ENCODE results near the gene JMJD4. TPM values are rescaled to one million over a fixed set of nuclear protein-coding genes. Genes with fewer than 3 reads are reported as not detected.

The JMJD4 gene
- total and polyA plus RNA-seq, 4 donors: 9.4 to 23.0 (median 15.6) TPM

DNA sequence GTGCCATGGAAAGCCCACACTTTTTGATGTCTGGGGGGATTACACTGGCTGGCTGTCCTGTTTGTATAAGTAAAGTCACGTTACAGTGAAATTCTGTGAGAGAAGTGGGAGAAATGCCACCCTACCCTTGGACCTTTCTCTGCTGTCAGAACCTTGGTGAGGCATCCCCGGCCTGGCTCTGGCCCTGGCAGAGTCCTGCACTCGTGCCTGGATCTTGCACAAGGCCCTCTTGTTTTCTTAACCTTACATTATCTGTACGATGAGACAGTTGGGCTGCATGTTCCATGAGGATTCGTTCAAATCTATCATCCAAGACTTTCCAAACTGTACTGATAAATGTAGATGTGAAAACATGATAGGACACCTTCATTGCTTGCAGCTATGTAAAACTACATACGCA, 11.6 kb upstream of the JMJD4 start:
- Histone ChIP-seq H3K27me3 (ENCODE audit: control insufficient read depth in 3 of 3, insufficient read depth in 3 of 3, low read length in 2 of 3) (no peaks in the 10 kb centered on the region), H3K27ac (ENCODE audit: low read depth in 1 of 2, low read length in 1 of 2) (no peak overlapping the region), H3K9me3 (ENCODE audit: control insufficient read depth in 4 of 4, insufficient read depth in 3 of 4, low read length in 3 of 4) (no peaks in the 10 kb centered on the region), H3K4me3 (no peak overlapping the region), H3K4me1 (ENCODE audit: control insufficient read depth in 5 of 5, insufficient read depth in 5 of 5, low read length in 5 of 5) (peaks cover 0 to 6% (median 0%) of the 10 kb centered on the region in 5 donors), H3K9ac (ENCODE audit: insufficient read depth in 1 of 2, low read length in 2 of 2) (no peak overlapping the region), H3K36me3 (ENCODE audit: control insufficient read depth in 4 of 4, insufficient read depth in 4 of 4, low read length in 4 of 4) (peaks cover 0 to 32% (median 10%) of the 10 kb centered on the region in 4 donors)
- DNase-seq: no peak
- TF ChIP-seq, protein P1, sequence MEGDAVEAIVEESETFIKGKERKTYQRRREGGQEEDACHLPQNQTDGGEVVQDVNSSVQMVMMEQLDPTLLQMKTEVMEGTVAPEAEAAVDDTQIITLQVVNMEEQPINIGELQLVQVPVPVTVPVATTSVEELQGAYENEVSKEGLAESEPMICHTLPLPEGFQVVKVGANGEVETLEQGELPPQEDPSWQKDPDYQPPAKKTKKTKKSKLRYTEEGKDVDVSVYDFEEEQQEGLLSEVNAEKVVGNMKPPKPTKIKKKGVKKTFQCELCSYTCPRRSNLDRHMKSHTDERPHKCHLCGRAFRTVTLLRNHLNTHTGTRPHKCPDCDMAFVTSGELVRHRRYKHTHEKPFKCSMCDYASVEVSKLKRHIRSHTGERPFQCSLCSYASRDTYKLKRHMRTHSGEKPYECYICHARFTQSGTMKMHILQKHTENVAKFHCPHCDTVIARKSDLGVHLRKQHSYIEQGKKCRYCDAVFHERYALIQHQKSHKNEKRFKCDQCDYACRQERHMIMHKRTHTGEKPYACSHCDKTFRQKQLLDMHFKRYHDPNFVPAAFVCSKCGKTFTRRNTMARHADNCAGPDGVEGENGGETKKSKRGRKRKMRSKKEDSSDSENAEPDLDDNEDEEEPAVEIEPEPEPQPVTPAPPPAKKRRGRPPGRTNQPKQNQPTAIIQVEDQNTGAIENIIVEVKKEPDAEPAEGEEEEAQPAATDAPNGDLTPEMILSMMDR (IDR thresholded peaks at IDR 0.05; ENCODE audit: control extremely low read depth, extremely low read depth): no peak
- ATAC-seq (ENCODE audit: insufficient read depth, low FRiP score): no peak
- 89 to 94% methylated on average over 6 of the region's 6 CpGs for WGBS, 2 donors

DNA sequence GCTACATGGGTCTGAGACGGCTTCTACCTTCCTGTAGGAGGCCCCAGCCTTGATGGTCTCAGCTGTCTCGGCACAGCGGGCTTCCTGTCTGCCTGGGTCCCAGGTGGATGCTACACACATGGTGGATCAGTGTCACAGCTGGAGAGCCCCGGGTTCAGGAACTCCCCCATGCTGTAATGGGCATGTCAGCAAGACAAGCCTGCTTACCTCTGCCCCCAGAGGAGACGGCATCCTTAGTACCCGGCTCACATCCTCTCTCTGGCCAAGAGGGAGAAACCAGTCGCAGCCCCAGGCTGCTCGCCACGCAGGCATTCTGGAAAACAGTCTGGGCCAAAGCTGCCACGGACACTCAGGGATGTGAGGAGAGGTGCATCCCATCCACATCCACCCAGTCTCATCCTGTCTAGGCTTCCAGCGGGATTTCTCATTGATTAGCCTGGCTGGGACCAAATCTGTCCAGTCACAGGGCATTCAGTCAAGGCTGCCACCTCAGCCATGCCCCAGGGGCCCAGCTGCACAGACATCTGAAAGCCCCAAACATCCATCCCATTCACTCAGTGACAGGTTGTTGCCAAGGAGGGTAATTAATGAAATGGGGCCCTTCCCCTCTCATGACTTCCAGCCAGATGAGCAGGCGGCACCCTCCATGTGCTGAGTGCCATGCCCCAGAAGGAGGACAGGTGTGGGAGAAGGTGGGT, 10.6 kb upstream of the JMJD4 start:
- 96 to 97% methylated on average over 12 of the region's 12 CpGs for WGBS, 2 donors
- no peak overlapping the region for H3K27ac ChIP-seq (ENCODE audit: low read depth in 1 of 2, low read length in 1 of 2)
- TF ChIP-seq, protein P1 (IDR thresholded peaks at IDR 0.05; ENCODE audit: control extremely low read depth, extremely low read depth): no peak

DNA sequence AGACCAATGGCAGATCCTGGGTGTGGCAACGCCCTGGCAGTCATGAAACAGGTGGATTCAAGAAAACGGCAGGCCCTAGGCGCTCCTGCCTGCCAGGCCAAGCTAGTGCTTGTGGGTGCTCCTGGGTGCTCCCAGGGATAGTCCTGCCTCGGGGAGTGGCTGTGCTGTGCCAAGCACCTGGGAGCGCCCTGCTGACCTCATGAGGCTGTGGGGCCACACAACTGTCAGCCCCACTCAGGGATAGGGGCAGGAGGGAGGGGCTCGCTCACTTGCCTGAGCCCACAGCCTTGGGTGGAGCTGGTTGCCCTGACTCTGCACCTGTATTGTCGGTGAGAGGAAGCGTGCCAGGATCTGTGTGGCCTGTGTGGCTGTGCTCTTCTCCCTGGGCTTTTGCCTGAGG, 9.6 kb upstream of the JMJD4 start:
- no peaks in the 10 kb centered on the region for H3K27me3 ChIP-seq (ENCODE audit: control insufficient read depth in 3 of 3, insufficient read depth in 3 of 3, low read length in 2 of 3)
- H3K27ac ChIP-seq (ENCODE audit: low read depth in 1 of 2, low read length in 1 of 2): no peak overlapping the region
- peaks cover 0 to 17% (median 10%) of the 10 kb centered on the region in 4 donors for H3K36me3 ChIP-seq (ENCODE audit: control insufficient read depth in 4 of 4, insufficient read depth in 4 of 4, low read length in 4 of 4)
- no peak for DNase-seq
- H3K4me1 ChIP-seq (ENCODE audit: control insufficient read depth in 5 of 5, insufficient read depth in 5 of 5, low read length in 5 of 5): peaks cover 0 to 6% (median 0%) of the 10 kb centered on the region in 5 donors
- TF ChIP-seq, protein P1 (IDR thresholded peaks at IDR 0.05; ENCODE audit: control extremely low read depth, extremely low read depth): no peak
- H3K9ac ChIP-seq (ENCODE audit: insufficient read depth in 1 of 2, low read length in 2 of 2): no peak overlapping the region
- H3K9me3 ChIP-seq (ENCODE audit: control insufficient read depth in 4 of 4, insufficient read depth in 3 of 4, low read length in 3 of 4): peaks cover 0 to 2% (median 0%) of the 10 kb centered on the region in 4 donors
- no peak for ATAC-seq (ENCODE audit: insufficient read depth, low FRiP score)
- 76 to 81% methylated on average over 8 of the region's 8 CpGs for WGBS, 2 donors
- H3K4me3 ChIP-seq: no peak overlapping the region

More for the DNA sequence above, 10.6 kb upstream of the JMJD4 start:
- no peaks in the 10 kb centered on the region for H3K9me3 ChIP-seq (ENCODE audit: control insufficient read depth in 4 of 4, insufficient read depth in 3 of 4, low read length in 3 of 4)
- peaks cover 0 to 6% (median 0%) of the 10 kb centered on the region in 5 donors for H3K4me1 ChIP-seq (ENCODE audit: control insufficient read depth in 5 of 5, insufficient read depth in 5 of 5, low read length in 5 of 5)
- H3K36me3 ChIP-seq (ENCODE audit: control insufficient read depth in 4 of 4, insufficient read depth in 4 of 4, low read length in 4 of 4): peaks cover 0 to 26% (median 10%) of the 10 kb centered on the region in 4 donors
- DNase-seq (no peak), ATAC-seq (ENCODE audit: insufficient read depth, low FRiP score) (no peak)
- H3K4me3 ChIP-seq: no peak overlapping the region
- H3K9ac ChIP-seq (ENCODE audit: insufficient read depth in 1 of 2, low read length in 2 of 2): no peak overlapping the region
- no peaks in the 10 kb centered on the region for H3K27me3 ChIP-seq (ENCODE audit: control insufficient read depth in 3 of 3, insufficient read depth in 3 of 3, low read length in 2 of 3)

All from lung (tissue), 12 donors.